Transverse colon (tissue), 3 donors: ENCODE measurements around the gene OR2T29.

Experiments used
- EP300 ChIP-seq: sonication (generic); formaldehyde crosslinking; IDR thresholded peaks from one replicate; pipeline ENCODE4 v1.6.1; 2017; ENCODE audit warnings: antibody characterized with exemption, low read depth
- TF ChIP-seq, protein P1 (sequence below), 5 experiments: fragments of 200-600 bp in 3 of 5; fragments of 450-650 bp in 2 of 5; sonication (generic) in 3 of 5; IDR thresholded peaks; 1 replicate in 2 of 5; 2 replicates in 3 of 5; pipeline ENCODE4 v1.5.1; 2016 to 2017; ENCODE audit warnings: antibody characterized with exemption in 5 of 5, inconsistent platforms in 3 of 5, mild to moderate bottlenecking in 2 of 5, moderate library complexity in 1 of 5

DNA sequence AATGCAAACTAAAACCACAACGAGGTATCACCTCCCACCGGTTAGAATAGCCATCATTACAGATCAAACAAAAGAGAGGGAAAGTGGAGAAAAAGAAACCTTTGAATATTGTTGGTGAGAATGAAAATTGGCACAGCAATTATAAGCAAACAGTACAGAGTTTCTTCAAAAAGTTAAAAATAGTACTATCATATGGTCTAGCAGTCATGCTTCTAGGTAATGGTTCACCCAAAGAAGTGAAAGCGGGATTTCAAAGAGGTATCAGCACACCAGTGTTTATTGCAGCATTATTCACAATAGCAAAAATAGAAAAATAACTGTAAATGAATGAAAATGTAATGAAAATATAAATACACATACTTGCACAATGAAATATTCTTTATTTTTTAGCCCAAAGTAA is 26.8 kb upstream of the OR2T29 start:
- TF ChIP-seq, protein P1, sequence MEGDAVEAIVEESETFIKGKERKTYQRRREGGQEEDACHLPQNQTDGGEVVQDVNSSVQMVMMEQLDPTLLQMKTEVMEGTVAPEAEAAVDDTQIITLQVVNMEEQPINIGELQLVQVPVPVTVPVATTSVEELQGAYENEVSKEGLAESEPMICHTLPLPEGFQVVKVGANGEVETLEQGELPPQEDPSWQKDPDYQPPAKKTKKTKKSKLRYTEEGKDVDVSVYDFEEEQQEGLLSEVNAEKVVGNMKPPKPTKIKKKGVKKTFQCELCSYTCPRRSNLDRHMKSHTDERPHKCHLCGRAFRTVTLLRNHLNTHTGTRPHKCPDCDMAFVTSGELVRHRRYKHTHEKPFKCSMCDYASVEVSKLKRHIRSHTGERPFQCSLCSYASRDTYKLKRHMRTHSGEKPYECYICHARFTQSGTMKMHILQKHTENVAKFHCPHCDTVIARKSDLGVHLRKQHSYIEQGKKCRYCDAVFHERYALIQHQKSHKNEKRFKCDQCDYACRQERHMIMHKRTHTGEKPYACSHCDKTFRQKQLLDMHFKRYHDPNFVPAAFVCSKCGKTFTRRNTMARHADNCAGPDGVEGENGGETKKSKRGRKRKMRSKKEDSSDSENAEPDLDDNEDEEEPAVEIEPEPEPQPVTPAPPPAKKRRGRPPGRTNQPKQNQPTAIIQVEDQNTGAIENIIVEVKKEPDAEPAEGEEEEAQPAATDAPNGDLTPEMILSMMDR (IDR thresholded peaks at IDR 0.05), result no peak
- TF ChIP-seq EP300, result no peak
